Adipose tissue (tissue), 3 donors: Measurements from ENCODE around the gene ASL. TPM values are rescaled to one million over a fixed set of nuclear protein-coding genes. Genes with fewer than 3 reads are reported as not detected.
A peak's percentile ranks its signal among the peaks of the same experiment; 100 is the strongest.
"Not testable (repeated sequence)": the region's sequence is repeated elsewhere in the genome, so short reads cannot be mapped to it uniquely, and the experiment has no call there.

Experiments
- H3K27ac ChIP-seq: one replicate; pipeline ENCODE4 v1.5.1; 2013; ENCODE audit warnings: low read depth, low read length
- WGBS, 3 donors: extraction: QIAGEN DNeasy Blood & Tissue Kit; methylation state at CpG; one replicate each; pipeline ENCODE4 v1.1.7; 2013; 5-methylcytosine and 5-hydroxymethylcytosine counted together
- polyA plus RNA-seq, 3 donors: library from polyadenylated mRNA; stranded (reverse); fragments of 200-250 nt; gene quantifications; one replicate each; pipeline ENCODE4 v1.2.3, GENCODE V29; 2013
- donor health status: healthy with polysubstance abuse.
- donor health status: Bipolar disorder and iron deficiency.
- donor health status: healthy.

ASL gene
- polyA plus RNA-seq, 3 donors, result 28.6 to 38.2 (median 38.1) TPM

DNA sequence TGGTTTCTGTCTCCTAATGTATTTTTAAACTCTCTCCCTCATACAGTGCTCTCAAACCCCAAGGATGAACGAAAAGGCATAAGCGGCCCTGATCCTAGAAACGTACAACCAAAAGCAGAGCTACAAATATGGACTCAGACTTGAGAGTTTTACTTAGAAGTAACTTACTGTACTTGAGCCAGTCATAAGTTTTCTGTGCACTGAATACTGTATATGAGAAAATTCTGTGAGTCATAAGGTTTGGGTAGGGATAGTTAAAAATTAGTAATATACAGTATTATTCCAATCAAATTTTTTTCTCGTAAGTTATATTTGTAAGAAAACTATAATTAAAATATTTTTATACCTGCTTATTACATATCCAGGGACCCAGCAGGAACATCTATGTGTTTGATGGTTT, 5.9 kb upstream of the ASL start:
- no peak overlapping the region for H3K27ac ChIP-seq
- 92 to 94% (median 92%) methylated on average over 4 of the region's 4 CpGs for WGBS, 3 donors

DNA sequence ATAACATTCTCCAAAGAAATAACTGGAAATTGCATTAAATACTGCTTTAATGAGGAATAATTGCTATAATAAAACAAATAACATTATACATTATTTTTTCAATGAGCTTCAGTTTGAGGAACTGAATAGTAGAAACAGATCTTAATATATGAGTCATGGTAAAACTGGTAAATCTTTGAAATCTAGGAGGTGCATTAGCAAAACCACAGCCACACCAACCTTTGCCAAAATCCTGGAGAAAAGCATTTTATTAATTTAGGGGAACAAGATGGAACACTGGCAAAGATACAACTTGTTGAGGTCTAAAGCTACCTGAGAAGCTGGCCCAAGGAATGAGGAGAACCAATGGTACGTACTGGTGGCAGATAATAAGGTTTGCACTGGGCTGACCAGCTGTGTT, 5.4 kb upstream of the ASL start:
- 81 to 98% (median 97%) methylated on average over 1 of the region's 1 CpG for WGBS, 3 donors

DNA sequence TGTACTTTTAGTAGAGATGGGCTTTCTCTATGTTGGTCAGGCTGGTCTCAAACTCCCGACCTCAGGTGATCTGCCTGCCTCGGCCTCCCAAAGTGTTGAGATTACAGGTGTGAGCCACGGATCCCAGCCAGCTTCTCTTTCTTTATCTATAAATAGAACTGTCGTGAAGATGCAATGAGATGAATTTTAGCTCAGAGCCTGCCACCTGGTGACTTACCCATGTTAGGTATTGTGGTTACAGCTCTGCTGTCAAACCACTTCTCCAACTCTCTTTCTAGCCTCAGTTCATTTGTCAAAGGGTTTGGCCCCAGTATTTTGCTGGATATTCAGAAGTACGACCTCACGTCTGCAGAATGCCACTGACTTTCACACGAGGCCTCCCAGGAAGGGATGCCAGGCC, 3.4 kb upstream of the ASL start:
- H3K27ac ChIP-seq, result not testable (repeated sequence)
- WGBS, 3 donors, result 38 to 76% (median 74%) methylated on average over 7 of the region's 7 CpGs

More for the DNA sequence above, 5.4 kb upstream of the ASL start:
- no peak overlapping the region for H3K27ac ChIP-seq

DNA sequence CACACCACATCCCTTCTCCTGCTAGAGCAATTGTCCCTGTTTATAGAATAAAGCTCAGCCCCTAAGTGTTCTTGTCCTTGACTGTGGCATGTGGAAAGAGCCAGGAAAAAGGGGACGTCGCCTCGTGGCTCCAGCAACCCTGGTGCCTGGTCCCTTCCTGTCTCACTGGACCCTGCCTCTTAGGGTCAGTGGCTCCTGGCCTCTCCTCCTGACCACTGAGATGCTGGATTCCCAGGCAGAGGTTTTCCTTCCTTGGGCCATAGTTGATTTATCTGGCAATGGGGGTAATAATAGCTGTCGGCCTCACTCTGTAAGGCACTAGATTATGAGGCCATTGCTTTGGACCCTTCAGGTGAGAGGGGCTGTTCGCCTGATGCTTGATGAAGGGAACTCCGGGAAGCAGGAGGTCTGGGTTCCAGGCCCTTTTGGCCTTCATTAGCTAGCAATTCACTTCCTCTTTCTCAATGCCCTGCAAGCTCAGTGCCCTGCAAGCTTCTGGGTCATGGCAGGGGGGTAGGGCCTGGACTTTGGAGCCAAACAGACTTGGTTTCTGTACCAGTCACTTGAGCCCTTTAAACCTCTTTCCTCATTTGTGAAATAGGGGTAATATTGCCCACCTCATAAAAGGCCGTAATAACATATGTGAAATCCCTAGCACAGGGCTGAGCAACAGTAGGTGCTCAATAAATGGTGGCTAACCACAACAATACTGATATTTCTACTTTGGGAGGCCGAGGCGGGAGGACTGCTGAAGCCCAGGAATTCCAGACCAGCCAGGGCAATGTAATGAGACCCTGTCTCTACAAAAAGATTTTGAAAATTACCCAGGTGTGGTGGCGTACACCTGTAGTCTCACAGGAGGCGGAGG, 1.1 kb downstream of the ASL start:
- 59 to 69% (median 64%) methylated on average over 11 of the region's 11 CpGs for WGBS, 3 donors
- no peak overlapping the region for H3K27ac ChIP-seq

- H3K27ac ChIP-seq, result no peak overlapping the region
- 84 to 95% (median 91%) methylated on average over 5 of the region's 5 CpGs for whole genome bisulfite sequencing, 3 donors
These were observed 2.4 kb downstream of the ASL start for GRCh38 chr7:66078067-66078466.

- no peak overlapping the region for H3K27ac ChIP-seq
- WGBS, 3 donors, result 97 to 98% (median 97%) methylated on average over 6 of the region's 6 CpGs
These were observed 6.5 kb downstream of the ASL start for GRCh38 chr7:66082083-66082482.

DNA sequence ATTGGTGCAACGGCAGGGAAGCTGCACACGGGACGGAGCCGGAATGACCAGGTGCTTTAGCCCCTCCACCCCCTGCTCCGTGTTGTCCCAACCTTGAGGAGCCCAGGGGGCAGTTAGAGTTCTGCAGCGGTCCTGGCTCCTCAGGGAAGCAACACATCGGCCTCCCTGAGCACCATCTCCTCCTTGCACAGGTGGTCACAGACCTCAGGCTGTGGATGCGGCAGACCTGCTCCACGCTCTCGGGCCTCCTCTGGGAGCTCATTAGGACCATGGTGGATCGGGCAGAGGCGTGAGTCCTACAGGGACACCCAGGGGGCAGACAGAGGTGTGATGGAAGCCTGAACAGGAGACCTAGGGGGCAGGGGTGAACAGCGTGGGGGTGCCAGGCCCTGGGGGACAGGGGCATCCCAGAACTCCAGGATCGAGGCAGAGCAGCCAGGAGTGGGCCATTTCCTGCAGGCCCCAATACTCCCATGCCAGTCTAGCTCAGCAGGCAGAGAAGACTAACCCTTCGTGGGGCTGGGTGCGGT, 7.3 kb downstream of the ASL start:
- WGBS, 3 donors, result 95 to 96% (median 96%) methylated on average over 16 of the region's 16 CpGs
- H3K27ac ChIP-seq, result no peak overlapping the region

DNA sequence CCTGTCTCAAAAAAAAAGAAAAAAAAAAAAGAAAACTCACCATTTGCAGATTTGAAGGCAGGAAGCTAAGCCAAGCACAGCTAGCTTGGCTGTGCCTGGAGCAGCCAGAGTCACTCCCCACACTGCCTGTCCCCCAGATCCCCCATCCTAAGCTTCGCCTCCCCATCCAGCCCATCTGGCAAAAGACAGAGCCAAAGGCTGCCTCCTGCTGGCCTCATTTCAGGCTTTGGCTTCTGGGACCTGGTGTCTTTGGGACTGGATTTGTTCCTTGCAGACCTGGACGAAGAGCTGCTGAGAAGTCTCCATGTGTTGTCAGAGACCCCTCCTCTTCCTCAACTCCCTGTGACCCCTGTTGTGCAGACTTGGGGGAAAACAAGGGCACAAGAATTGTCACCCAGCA, 8.1 kb downstream of the ASL start:
- H3K27ac ChIP-seq, result no peak overlapping the region
- WGBS, 3 donors, result 79 to 90% (median 90%) methylated on average over 2 of the region's 2 CpGs

GRCh38 chr7:66088861-66089838, 13.5 kb downstream of the ASL start:
- WGBS, 3 donors, result 83 to 87% (median 85%) methylated on average over 30 to 32 of the region's 32 CpGs
- no peak overlapping the region for H3K27ac ChIP-seq

DNA sequence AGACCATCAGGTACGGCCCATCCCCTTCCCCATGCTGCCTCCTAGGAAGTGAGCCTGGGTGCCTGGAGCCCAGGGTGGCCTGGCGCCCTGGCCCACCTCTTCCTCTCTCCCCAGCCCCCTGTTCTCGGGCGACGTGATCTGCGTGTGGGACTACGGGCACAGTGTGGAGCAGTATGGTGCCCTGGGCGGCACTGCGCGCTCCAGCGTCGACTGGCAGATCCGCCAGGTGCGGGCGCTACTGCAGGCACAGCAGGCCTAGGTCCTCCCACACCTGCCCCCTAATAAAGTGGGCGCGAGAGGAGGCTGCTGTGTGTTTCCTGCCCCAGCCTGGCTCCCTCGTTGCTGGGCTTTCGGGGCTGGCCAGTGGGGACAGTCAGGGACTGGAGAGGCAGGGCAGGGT, 17.0 kb downstream of the ASL start:
- 95% methylated on average over 13 to 19 of the region's 19 CpGs for WGBS, 3 donors

DNA sequence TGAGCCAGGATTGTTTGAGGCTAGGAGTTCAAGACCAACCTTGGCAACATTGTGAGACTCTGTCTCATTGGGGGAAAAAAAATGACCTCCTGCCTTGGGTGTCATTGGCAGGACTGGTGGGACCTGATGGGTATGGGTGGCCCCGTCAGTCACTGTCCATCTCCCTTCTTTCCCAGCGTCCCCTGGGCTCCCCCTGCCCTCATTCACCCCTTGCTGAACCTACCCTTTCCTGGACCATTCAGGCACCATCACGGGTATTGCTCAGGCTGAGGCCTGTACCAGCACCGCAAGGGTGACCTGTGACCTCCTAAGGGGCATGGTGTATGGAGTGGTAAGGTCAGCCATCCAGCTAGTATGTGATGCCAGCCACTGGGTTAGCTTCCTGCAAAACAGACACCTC, 19.4 kb downstream of the ASL start:
- no peak overlapping the region for H3K27ac ChIP-seq
- WGBS, 3 donors, result 87 to 96% (median 91%) methylated on average over 4 of the region's 4 CpGs

More for the DNA sequence above, 17.0 kb downstream of the ASL start:
- H3K27ac ChIP-seq, result no peak overlapping the region

GRCh38 chr7:66099232-66099550, 23.6 kb downstream of the ASL start:
- no CpG with 5 or more reads among the region's 2 CpGs for whole genome bisulfite sequencing, 3 donors

DNA sequence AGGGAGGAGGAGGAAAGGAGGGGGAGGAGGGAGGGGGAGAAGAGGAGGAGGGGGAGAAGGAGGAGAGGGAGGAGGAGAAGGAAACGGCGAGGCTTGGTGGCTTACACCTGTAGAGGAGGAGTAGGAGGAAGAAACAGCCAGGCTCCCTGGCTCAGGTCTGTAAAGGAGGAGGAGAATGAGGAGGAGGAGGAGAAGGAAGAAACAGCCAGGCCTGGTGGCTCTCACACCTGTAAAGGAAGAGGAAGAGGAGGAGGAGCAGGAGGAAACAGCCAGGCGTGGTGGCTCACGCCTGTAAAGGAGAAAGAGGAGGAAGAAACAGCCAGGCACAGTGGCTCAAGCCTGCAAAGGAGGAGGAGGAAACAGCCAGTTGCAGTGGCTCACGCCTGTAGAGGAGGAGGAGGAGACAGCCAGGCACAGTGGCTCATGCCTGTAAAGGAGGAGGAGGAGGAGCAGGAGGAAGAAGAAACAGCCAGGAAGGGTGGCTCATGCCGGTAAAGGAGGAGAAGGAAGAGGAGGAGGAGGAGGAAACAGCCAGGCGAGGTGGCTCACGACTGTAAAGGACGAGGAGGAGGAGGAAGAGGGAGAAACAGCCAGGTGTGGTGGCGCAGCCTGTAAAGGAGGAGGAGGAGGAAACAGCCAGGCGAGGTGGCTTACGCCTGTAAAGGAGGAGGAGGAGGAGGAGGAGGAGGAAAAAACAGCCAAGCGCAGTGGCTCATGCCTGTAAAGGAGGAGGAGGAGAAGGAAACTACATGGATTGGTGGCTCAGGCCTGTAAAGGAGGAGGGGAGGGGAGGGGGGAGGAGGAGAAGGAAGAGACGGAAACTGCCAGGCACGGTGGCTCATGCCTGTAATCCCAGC, 24.2 kb downstream of the ASL start:
- 1 to 2% (median 1%) methylated on average over 15 of the region's 15 CpGs for WGBS, 3 donors
- H3K27ac ChIP-seq, result peak overlapping the region; percentile 21

More at GRCh38 chr7:66099232-66099550, 23.6 kb downstream of the ASL start:
- H3K27ac ChIP-seq, result no peak overlapping the region

GRCh38 chr7:66100408-66101050, 24.9 kb downstream of the ASL start:
- peak overlapping the region; percentile 21 for H3K27ac ChIP-seq
- WGBS, 3 donors, result 55 to 61% (median 60%) methylated on average over 12 of the region's 12 CpGs

- 95 to 97% (median 97%) methylated on average over 6 of the region's 6 CpGs for WGBS, 3 donors
- not testable (repeated sequence) for H3K27ac ChIP-seq
These were observed 26.5 kb downstream of the ASL start for GRCh38 chr7:66102168-66102567.

GRCh38 chr7:66103994-66104393, 28.4 kb downstream of the ASL start:
- WGBS, 3 donors, result 89 to 96% (median 92%) methylated on average over 3 of the region's 3 CpGs
- H3K27ac ChIP-seq, result not testable (repeated sequence)

DNA sequence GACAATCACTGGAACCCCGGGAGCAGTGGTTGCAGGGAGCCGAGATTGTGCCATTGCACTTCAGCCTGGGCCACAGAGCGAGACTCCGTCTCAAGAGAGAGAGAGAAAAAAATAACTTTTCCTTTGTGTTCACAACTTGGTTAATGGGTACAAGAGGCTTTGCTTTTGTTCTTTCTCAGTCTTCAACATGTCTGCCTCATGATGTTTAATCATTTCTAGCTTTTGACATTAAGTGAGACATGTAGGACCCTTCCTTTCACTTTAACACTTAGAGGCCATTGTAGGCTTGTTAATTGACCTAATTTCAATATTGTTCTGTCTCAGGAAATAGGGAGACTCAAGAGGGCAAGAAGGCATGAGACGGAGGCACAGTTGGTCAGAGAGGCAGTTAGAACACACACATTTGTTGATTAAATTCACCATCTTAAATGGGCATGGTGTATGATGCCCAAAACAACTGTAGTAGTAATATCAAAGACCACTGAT, 29.7 kb downstream of the ASL start:
- H3K27ac ChIP-seq, result no peak overlapping the region
- 93 to 97% (median 95%) methylated on average over 5 of the region's 5 CpGs for WGBS, 3 donors

DNA sequence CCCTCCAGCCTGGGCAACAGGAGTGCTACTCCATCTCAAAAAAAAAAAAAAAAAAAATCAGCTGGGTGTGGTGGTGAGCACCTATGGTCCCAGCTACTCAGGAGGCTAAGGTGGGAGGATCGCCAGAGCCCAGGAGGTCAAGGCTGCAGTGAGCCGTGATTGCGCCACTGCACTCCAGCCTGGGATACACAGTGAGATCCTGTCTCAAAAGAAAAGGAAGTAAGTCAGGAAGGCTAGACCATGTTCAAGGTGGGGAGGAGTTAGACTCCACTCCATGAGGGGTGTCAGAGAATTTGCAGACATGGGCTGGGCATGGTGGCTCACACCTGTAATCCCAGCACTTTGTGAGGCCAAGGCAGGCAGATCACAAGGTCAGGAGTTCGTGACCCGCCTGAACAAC, 32.8 kb downstream of the ASL start:
- 77 to 86% (median 84%) methylated on average over 5 of the region's 5 CpGs for WGBS, 3 donors
- not testable (repeated sequence) for H3K27ac ChIP-seq
